Measurements from ENCODE around the gene TRIP6.
"Not testable (repeated sequence)": the region's sequence is repeated elsewhere in the genome, so short reads cannot be mapped to it uniquely, and the experiment has no call there.

Gene TRIP6

GRCh38 chr7:100901921-100902332 lies 34.7 kb downstream of the TRIP6 start:
- no peak for DNase-seq (ENCODE audit: low read depth in 2 of 2)
- no peak for TF ChIP-seq CTCF (IDR thresholded peaks at IDR 0.05; ENCODE audit: low read depth, low read length)
- no peak overlapping the region for H3K4me3 ChIP-seq (replicated peaks in 1 of 2; ENCODE audit: low read depth in 2 of 2, low read length in 2 of 2)

- H3K4me3 ChIP-seq (replicated peaks in 1 of 2; ENCODE audit: low read depth in 2 of 2, low read length in 2 of 2): no peak overlapping the region
- DNase-seq (ENCODE audit: low read depth in 2 of 2): no peak
- TF ChIP-seq CTCF (IDR thresholded peaks at IDR 0.05; ENCODE audit: low read depth, low read length): no peak
These were observed 35.5 kb downstream of the TRIP6 start for GRCh38 chr7:100902638-100903037.

- no peak for TF ChIP-seq CTCF (IDR thresholded peaks at IDR 0.05; ENCODE audit: low read depth, low read length)
- no peak for DNase-seq (ENCODE audit: low read depth in 2 of 2)
- no peak overlapping the region for H3K4me3 ChIP-seq (replicated peaks in 1 of 2; ENCODE audit: low read depth in 2 of 2, low read length in 2 of 2)
These were observed 41.3 kb downstream of the TRIP6 start for GRCh38 chr7:100908512-100908911.

- not testable (repeated sequence) for H3K4me3 ChIP-seq (replicated peaks in 1 of 2; ENCODE audit: low read depth in 2 of 2, low read length in 2 of 2); DNase-seq (ENCODE audit: low read depth in 2 of 2)
These were observed 43.3 kb downstream of the TRIP6 start for GRCh38 chr7:100910443-100910842.

GRCh38 chr7:100911484-100911883 lies 44.3 kb downstream of the TRIP6 start:
- no peak for DNase-seq (ENCODE audit: low read depth in 2 of 2)
- H3K4me3 ChIP-seq (replicated peaks in 1 of 2; ENCODE audit: low read depth in 2 of 2, low read length in 2 of 2): no peak overlapping the region
- TF ChIP-seq CTCF (IDR thresholded peaks at IDR 0.05; ENCODE audit: low read depth, low read length): no peak

- DNase-seq (ENCODE audit: low read depth in 2 of 2): no peak
- TF ChIP-seq CTCF (IDR thresholded peaks at IDR 0.05; ENCODE audit: low read depth, low read length): no peak
- no peak overlapping the region for H3K4me3 ChIP-seq (replicated peaks in 1 of 2; ENCODE audit: low read depth in 2 of 2, low read length in 2 of 2)
These were observed 47.2 kb downstream of the TRIP6 start for GRCh38 chr7:100914208-100914878.

- H3K4me3 ChIP-seq (replicated peaks in 1 of 2; ENCODE audit: low read depth in 2 of 2, low read length in 2 of 2): no peak overlapping the region
- no peak for TF ChIP-seq CTCF (IDR thresholded peaks at IDR 0.05; ENCODE audit: low read depth, low read length)
- DNase-seq (ENCODE audit: low read depth in 2 of 2): peak in 1 of 2 donors; percentile 22
These were observed 47.8 kb downstream of the TRIP6 start for GRCh38 chr7:100914879-100915447.

- not testable (repeated sequence) for H3K4me3 ChIP-seq (replicated peaks in 1 of 2; ENCODE audit: low read depth in 2 of 2, low read length in 2 of 2); DNase-seq (ENCODE audit: low read depth in 2 of 2)
These were observed 52.1 kb downstream of the TRIP6 start for GRCh38 chr7:100919335-100919734.

- not testable (repeated sequence) for H3K4me3 ChIP-seq (replicated peaks in 1 of 2; ENCODE audit: low read depth in 2 of 2, low read length in 2 of 2); DNase-seq (ENCODE audit: low read depth in 2 of 2)
These were observed 52.7 kb downstream of the TRIP6 start for GRCh38 chr7:100919779-100920437.

Measured in cardiac fibroblast (primary cell).